Thoracic aorta (tissue), 2 donors: ENCODE data around the gene TTC7B. TPM values are rescaled to one million over a fixed set of nuclear protein-coding genes. Genes with fewer than 3 reads are reported as not detected.

ENCODE experiments used
- ATAC-seq: fragments of 150-250 bp; one replicate; pipeline ENCODE4 v1.8.0; 2017; ENCODE audit warnings: low read depth; ENCODE audit not compliant: insufficient number of reproducible peaks, low FRiP score
- DNase-seq: peaks from one replicate; pipeline ENCODE4 v3.0.0-alpha.2; 2020; ENCODE audit warnings: low spot score
- H3K27ac ChIP-seq, 2 donors: fragments of 200-600 bp; sonication (generic); 1 replicate in 1 of 2; 2 replicates in 1 of 2; pipeline ENCODE4 v1.5.1; 2016; ENCODE audit warnings: mild to moderate bottlenecking in 2 of 2, moderate library complexity in 2 of 2
- H3K27me3 ChIP-seq: fragments of 200-600 bp; sonication (generic); replicated peaks from 2 replicates; pipeline ENCODE4 v1.6.0; 2016; ENCODE audit warnings: mild to moderate bottlenecking; ENCODE audit not compliant: insufficient read depth
- H3K36me3 ChIP-seq: fragments of 200-600 bp; sonication (generic); one replicate; pipeline ENCODE4 v1.5.1; 2016
- H3K4me1 ChIP-seq, 2 donors: fragments of 200-600 bp; sonication (generic); 1 replicate in 1 of 2; 2 replicates in 1 of 2; pipeline versions ENCODE4 v1.5.1 to v1.6.0; 2016; ENCODE audit warnings: low read depth in 2 of 2, mild to moderate bottlenecking in 1 of 2; ENCODE audit not compliant: control insufficient read depth in 1 of 2
- H3K4me3 ChIP-seq: fragments of 200-600 bp; sonication (generic); 2 replicates; pipeline ENCODE4 v1.5.1; 2016; ENCODE audit warnings: mild to moderate bottlenecking
- H3K9me3 ChIP-seq: fragments of 200-600 bp; sonication (generic); 2 replicates; pipeline ENCODE4 v1.5.1; 2016
- total RNA-seq, 2 donors: library from RNA; depleted of rRNA; stranded (reverse); fragments of >200 nt; gene quantifications; one replicate each; pipeline versions ENCODE4 v1.1.0 to v1.2.3, GENCODE V29; 2016
- TF ChIP-seq, protein P1 (sequence below): fragments of 200-600 bp; sonication (generic); IDR thresholded peaks from one replicate; pipeline ENCODE4 v1.5.1; 2019; ENCODE audit warnings: antibody characterized with exemption

The TTC7B gene
- total RNA-seq, 2 donors from 2014 or later = 38.9 to 56.3 TPM

- no peak for ATAC-seq
- no peaks in the 10 kb centered on the region for H3K27me3 ChIP-seq
- H3K4me3 ChIP-seq = no peak overlapping the region
- H3K27ac ChIP-seq = no peak overlapping the region
- DNase-seq = no peak
- H3K9me3 ChIP-seq = no peaks in the 10 kb centered on the region
- H3K36me3 ChIP-seq = no peaks in the 10 kb centered on the region
- peaks cover 0 to 37% of the 10 kb centered on the region in 2 donors for H3K4me1 ChIP-seq
- TF ChIP-seq, protein P1, sequence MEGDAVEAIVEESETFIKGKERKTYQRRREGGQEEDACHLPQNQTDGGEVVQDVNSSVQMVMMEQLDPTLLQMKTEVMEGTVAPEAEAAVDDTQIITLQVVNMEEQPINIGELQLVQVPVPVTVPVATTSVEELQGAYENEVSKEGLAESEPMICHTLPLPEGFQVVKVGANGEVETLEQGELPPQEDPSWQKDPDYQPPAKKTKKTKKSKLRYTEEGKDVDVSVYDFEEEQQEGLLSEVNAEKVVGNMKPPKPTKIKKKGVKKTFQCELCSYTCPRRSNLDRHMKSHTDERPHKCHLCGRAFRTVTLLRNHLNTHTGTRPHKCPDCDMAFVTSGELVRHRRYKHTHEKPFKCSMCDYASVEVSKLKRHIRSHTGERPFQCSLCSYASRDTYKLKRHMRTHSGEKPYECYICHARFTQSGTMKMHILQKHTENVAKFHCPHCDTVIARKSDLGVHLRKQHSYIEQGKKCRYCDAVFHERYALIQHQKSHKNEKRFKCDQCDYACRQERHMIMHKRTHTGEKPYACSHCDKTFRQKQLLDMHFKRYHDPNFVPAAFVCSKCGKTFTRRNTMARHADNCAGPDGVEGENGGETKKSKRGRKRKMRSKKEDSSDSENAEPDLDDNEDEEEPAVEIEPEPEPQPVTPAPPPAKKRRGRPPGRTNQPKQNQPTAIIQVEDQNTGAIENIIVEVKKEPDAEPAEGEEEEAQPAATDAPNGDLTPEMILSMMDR = no peak
These were observed 11.7 kb downstream of the TTC7B start for GRCh38 chr14:90804292-90805083.

DNA sequence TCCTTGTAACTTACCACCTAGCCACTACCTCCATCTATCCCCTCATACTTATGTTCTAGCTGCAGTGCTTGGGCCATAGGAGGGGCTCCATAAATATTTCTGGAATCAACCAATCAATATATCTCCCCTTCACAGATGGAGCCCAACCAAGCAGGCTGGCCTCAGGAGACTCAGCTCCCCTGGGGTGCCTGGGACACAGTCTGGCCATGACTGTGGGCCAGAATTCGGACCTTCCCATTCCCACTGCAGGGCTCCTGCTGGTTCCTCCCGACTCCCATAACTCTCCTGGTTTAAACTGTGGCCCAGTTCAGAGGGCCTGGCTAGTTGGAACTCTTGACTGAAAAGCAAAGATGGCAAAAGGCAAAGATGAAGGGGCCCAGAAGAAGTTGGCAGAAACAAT lies 13.0 kb downstream of the TTC7B start:
- no peaks in the 10 kb centered on the region for H3K36me3 ChIP-seq
- H3K4me3 ChIP-seq = no peak overlapping the region
- ATAC-seq (no peak), DNase-seq (no peak)
- H3K27me3 ChIP-seq = no peaks in the 10 kb centered on the region
- H3K9me3 ChIP-seq = no peaks in the 10 kb centered on the region
- H3K4me1 ChIP-seq = peaks cover 0 to 33% of the 10 kb centered on the region in 2 donors
- peak overlapping the region in 1 of 2 donors; percentile 46 for H3K27ac ChIP-seq
- TF ChIP-seq, protein P1 = no peak

- Histone ChIP-seq H3K36me3 (no peaks in the 10 kb centered on the region), H3K4me3 (no peak overlapping the region), H3K27me3 (no peaks in the 10 kb centered on the region), H3K4me1 (peaks cover 2 to 22% of the 10 kb centered on the region in 2 donors), H3K9me3 (no peaks in the 10 kb centered on the region), H3K27ac (no peak overlapping the region)
- TF ChIP-seq, protein P1 = no peak
- ATAC-seq (no peak), DNase-seq (no peak)
These were observed 16.8 kb downstream of the TTC7B start for GRCh38 chr14:90799420-90799819.

GRCh38 chr14:90797919-90798318 lies 18.3 kb downstream of the TTC7B start:
- TF ChIP-seq, protein P1 = no peak
- no peak overlapping the region for H3K4me3 ChIP-seq
- no peak overlapping the region for H3K27ac ChIP-seq
- no peaks in the 10 kb centered on the region for H3K9me3 ChIP-seq
- H3K36me3 ChIP-seq = no peaks in the 10 kb centered on the region
- no peak for ATAC-seq
- no peak for DNase-seq
- H3K27me3 ChIP-seq = no peaks in the 10 kb centered on the region
- H3K4me1 ChIP-seq = peaks cover 2 to 10% of the 10 kb centered on the region in 2 donors

DNA sequence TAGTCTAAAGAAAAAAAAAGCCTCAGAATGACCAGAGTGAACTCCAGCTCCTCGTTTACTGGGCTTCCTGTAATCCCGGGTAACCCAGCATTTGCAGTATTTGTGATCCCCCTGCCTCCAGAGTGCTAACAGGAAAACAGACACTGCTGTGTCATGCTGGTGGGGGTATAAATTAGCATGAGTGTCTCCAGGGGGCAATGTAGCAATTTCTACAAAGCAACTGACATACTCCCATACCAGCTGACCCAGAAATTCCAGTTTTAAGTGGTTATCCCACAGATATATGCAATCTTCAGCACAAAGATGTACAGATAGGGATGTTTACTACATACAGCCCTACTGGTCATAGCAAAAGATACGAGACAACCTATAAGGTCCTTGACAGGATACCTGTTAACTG lies 18.8 kb downstream of the TTC7B start:
- H3K27me3 ChIP-seq = no peaks in the 10 kb centered on the region
- peaks cover 2 to 10% of the 10 kb centered on the region in 2 donors for H3K4me1 ChIP-seq
- H3K27ac ChIP-seq = no peak overlapping the region
- H3K36me3 ChIP-seq = no peaks in the 10 kb centered on the region
- ATAC-seq (no peak), DNase-seq (no peak)
- TF ChIP-seq, protein P1 = no peak
- H3K4me3 ChIP-seq = no peak overlapping the region
- no peaks in the 10 kb centered on the region for H3K9me3 ChIP-seq
